K562 (cell line): ENCODE results near the gene GNA14. TPM values are rescaled to one million over a fixed set of nuclear protein-coding genes. Genes with fewer than 3 reads are reported as not detected.

Experiments used
- ATAC-seq: fragments of 200-7000 bp; cut with Tn5 transposase; 3 replicates; pipeline ENCODE4 v1.9.1; 2020; ENCODE audit warnings: moderate library complexity
- BruUV-seq: library from RNA; stranded (reverse); fragments of 400-500 nt; replicated peaks from 2 replicates; lab custom pipeline; 2021; lab: Mats Ljungman, UMichigan
- CTCF ChIA-PET: fragments of 300-600 bp; formaldehyde crosslinking; extraction: SDS; loops from one replicate; lab custom pipeline; 2021; ENCODE audit warnings: low intra/inter-chr PET ratio; lab: Yijun Ruan, JAX
- POLR2A ChIA-PET: fragments of 300-600, 350-650 bp; sonication (Branson Sonifier 250); formaldehyde crosslinking; extraction: SDS; loops from one replicate; lab custom pipeline; 2021; ENCODE audit warnings: antibody characterized with exemption, inconsistent platforms; lab: Yijun Ruan, JAX
- DNase-seq, 4 experiments: peaks; one replicate each; pipeline versions ENCODE4 v3.0.0 to v3.0.0-alpha.2; 2011 to 2018; ENCODE audit warnings: low spot score in 3 of 4, mixed read lengths in 3 of 4; ENCODE audit errors: extremely low read depth in 1 of 4
- FAIRE-seq: peaks from 2 replicates; lab custom pipeline; 2011; peaks lifted over from hg19 to GRCh38; lab: Jason Lieb, UNC
- H2AFZ ChIP-seq: 2 replicates; pipeline ENCODE4 v1.6.0; 2011; ENCODE audit warnings: low read depth, low read length, control low read depth, inconsistent platforms
- H3K27ac ChIP-seq: fragments of 200-600 bp; 3 replicates; pipeline ENCODE4 v1.8.0; 2011; ENCODE audit warnings: low read depth, mild to moderate bottlenecking, control low read depth, inconsistent platforms, low read length, moderate library complexity, mixed read lengths; ENCODE audit errors: extremely low read depth
- H3K27me3 ChIP-seq, 2 experiments: fragments of 300-600 bp in 1 of 2; 2 replicates in 1 of 2; 3 replicates in 1 of 2; pipeline versions ENCODE4 v1.6.0 to v1.8.0; 2011; ENCODE audit warnings: inconsistent platforms in 2 of 2, low read length in 2 of 2, mild to moderate bottlenecking in 1 of 2, mixed read lengths in 1 of 2, moderate library complexity in 1 of 2; ENCODE audit not compliant: control insufficient read depth in 2 of 2, insufficient read depth in 2 of 2
- H3K36me3 ChIP-seq: fragments of 300-600 bp; 3 replicates; pipeline ENCODE4 v1.8.0; 2011; ENCODE audit warnings: mild to moderate bottlenecking, low read length, inconsistent platforms; ENCODE audit not compliant: control insufficient read depth, insufficient read depth
- H3K4me1 ChIP-seq, 2 experiments: fragments of 200-600 bp in 1 of 2; replicated peaks in 1 of 2; 2 replicates in 1 of 2; 3 replicates in 1 of 2; pipeline versions ENCODE4 v1.5.1 to v1.8.0; 2011; ENCODE audit warnings: inconsistent platforms in 2 of 2, low read length in 2 of 2, mild to moderate bottlenecking in 1 of 2, mixed read lengths in 1 of 2, moderate library complexity in 1 of 2; ENCODE audit not compliant: control insufficient read depth in 2 of 2, insufficient read depth in 2 of 2
- H3K4me2 ChIP-seq: 2 replicates; pipeline ENCODE4 v1.6.1; 2011; ENCODE audit warnings: low read length, control low read depth, inconsistent platforms, mixed read lengths; ENCODE audit not compliant: insufficient read depth
- H3K4me3 ChIP-seq: fragments of 200-600 bp; sonication (generic), shearing (Covaris generic); 2 replicates; pipeline ENCODE4 v1.5.1; 2016; ENCODE audit warnings: control low read depth, inconsistent platforms
- H3K79me2 ChIP-seq: fragments of 200-600 bp; 3 replicates; pipeline ENCODE4 v1.8.0; 2011; ENCODE audit warnings: low read length, inconsistent platforms; ENCODE audit not compliant: control insufficient read depth, insufficient read depth
- H3K9ac ChIP-seq, 2 experiments: 2 replicates each; pipeline versions ENCODE4 v1.6.0 to v1.6.1; 2011; ENCODE audit warnings: low read depth in 2 of 2, low read length in 2 of 2, control low read depth in 1 of 2, inconsistent platforms in 1 of 2, mild to moderate bottlenecking in 1 of 2, mixed read lengths in 1 of 2; ENCODE audit not compliant: insufficient read depth in 1 of 2
- H3K9me1 ChIP-seq: one replicate; pipeline ENCODE4 v1.6.0; 2011; ENCODE audit warnings: inconsistent platforms, mild to moderate bottlenecking, low read length, moderate library complexity; ENCODE audit not compliant: control insufficient read depth, insufficient read depth
- H3K9me3 ChIP-seq: replicated peaks from 2 replicates; pipeline ENCODE4 v1.5.1; 2011; ENCODE audit warnings: low read depth, low read length, inconsistent platforms; ENCODE audit not compliant: control insufficient read depth, insufficient read depth
- H4K20me1 ChIP-seq: replicated peaks from 2 replicates; pipeline ENCODE4 v1.6.1; 2011; ENCODE audit warnings: low read length, inconsistent platforms, mixed read lengths; ENCODE audit not compliant: control insufficient read depth, insufficient read depth
- ATF7 ChIP-seq: fragments of 450-650 bp; IDR thresholded peaks from 2 replicates; pipeline ENCODE4 v1.7.1; 2014; ENCODE audit warnings: mild to moderate bottlenecking, moderate library complexity
- CBFB ChIP-seq: sonication (generic); formaldehyde crosslinking; IDR thresholded peaks from 2 replicates; pipeline ENCODE4 v1.4.0; 2020; ENCODE audit warnings: mild to moderate bottlenecking, missing genetic modification reagents
- RBM25 ChIP-seq: fragments of 200-400 bp; formaldehyde crosslinking; IDR thresholded peaks from 2 replicates; pipeline ENCODE4 v1.6.1; 2018; ENCODE audit warnings: low read length, low read depth, moderate library complexity; ENCODE audit not compliant: severe bottlenecking
- ZBTB7A ChIP-seq: IDR thresholded peaks from 2 replicates; pipeline ENCODE4 v1.6.1; 2011; ENCODE audit warnings: low read depth, mild to moderate bottlenecking, low read length, moderate library complexity, borderline replicate concordance; ENCODE audit not compliant: control insufficient read depth
- ZFP30 ChIP-seq: fragments of 250-450 bp; sonication (Bioruptor Pico); IDR thresholded peaks from 2 replicates; pipeline ENCODE4 v1.8.0; 2022; ENCODE audit warnings: moderate library complexity, mild to moderate bottlenecking, inconsistent platforms, borderline replicate concordance
- ZSCAN29 ChIP-seq: fragments of 450-650 bp; IDR thresholded peaks from 2 replicates; pipeline ENCODE4 v1.6.1; 2017
- WGBS: fragments of 100-300 bp; shearing (Covaris generic); methylation state at CpG from one replicate; pipeline ENCODE4 v1.1.6; 2016; ENCODE audit warnings: low coverage, mixed read lengths; ENCODE audit not compliant: insufficient coverage; ENCODE audit errors: missing lambda C conversion rate; 5-methylcytosine and 5-hydroxymethylcytosine counted together
- in situ Hi-C: fragments of 300-500 bp; cut with MboI; formaldehyde crosslinking; loops from 4 replicates; pipeline ENCODE4 v1.15.0; 2018; ENCODE audit warnings: inconsistent platforms, mixed read lengths
- intact Hi-C: fragments of 100-400 bp; cut with micrococcal nuclease; formaldehyde crosslinking; loops from 2 replicates; pipeline ENCODE4 v1.14.2; 2022
- polyA plus RNA-seq, 8 experiments: library from polyadenylated mRNA; depleted of rRNA in 4 of 8; stranded (reverse) in 5 of 8; unstranded in 3 of 8; fragments of >200 nt; fragmentation: Nextera tagmentation in 2 of 8; fragmentation: Illumina TruSeq in 1 of 8; extraction: Ambion mirVana in 2 of 8; extraction: Trizol in 1 of 8; gene quantifications; 2 replicates each; pipeline versions ENCODE4 v1.2.1 to v1.2.3, GENCODE V29; 2011 to 2014; ENCODE audit warnings: inconsistent platforms in 1 of 8, missing spikeins in 1 of 8
- total RNA-seq, 7 experiments: library from RNA; depleted of rRNA in 6 of 7; stranded (reverse); fragments of >200 nt in 6 of 7; fragmentation: Illumina TruSeq in 2 of 7; extraction: Trizol in 2 of 7; gene quantifications; 2 replicates each; pipeline versions ENCODE4 v1.2.1 to v1.2.3, GENCODE V29; 2011 to 2021; ENCODE audit warnings: low replicate concordance in 1 of 7

The GNA14 gene
- total and polyA plus RNA-seq, 9 of the 15 experiments (the other 6 are each of a cell fraction or from before 2014, with no cell fraction given), result 0.03 to 0.11 (median 0.03) TPM; not detected in 6

- intact Hi-C loops (no loop called here), in situ Hi-C loops (no loop called here)
- Histone ChIP-seq H3K9ac (no peak overlapping the region), H3K4me2 (no peak overlapping the region), H3K27ac (no peak overlapping the region), H3K4me3 (no peak overlapping the region), H3K79me2 (no peaks in the 10 kb centered on the region), H3K27me3 (peaks cover 0 to 4% of the 10 kb centered on the region in 2 experiments; a peak in 1 of 5 replicates), H4K20me1 (no peaks in the 10 kb centered on the region), H2AFZ (no peak overlapping the region), H3K9me1 (no peaks in the 10 kb centered on the region), H3K9me3 (no peaks in the 10 kb centered on the region), H3K36me3 (no peaks in the 10 kb centered on the region), H3K4me1 (no peaks in the 10 kb centered on the region)
- FAIRE-seq, result no peak
- 93% methylated on average over 3 of the region's 3 CpGs for WGBS
- no peak for DNase-seq
- TF ChIP-seq ATF7, result no peak
- TF ChIP-seq ZBTB7A, result no peak
- no peak for TF ChIP-seq ZSCAN29
- no peak for TF ChIP-seq CBFB
- no peak for TF ChIP-seq RBM25
- POLR2A ChIA-PET, result interaction anchor here (0.6 kb wide), 1 partner anchor 1386 kb away, joined by 5 read pairs; no protein-coding TSS in a partner anchor
- CTCF ChIA-PET, result no interaction called here
- BruUV-seq, result no TSS peak
- no peak for ATAC-seq
These were observed 225.2 kb downstream of the GNA14 start for GRCh38 chr9:77422969-77423368.

- Histone ChIP-seq H3K4me1 (no peaks in the 10 kb centered on the region), H3K9me1 (no peaks in the 10 kb centered on the region), H3K9me3 (no peaks in the 10 kb centered on the region), H3K36me3 (no peaks in the 10 kb centered on the region), H3K9ac (no peak overlapping the region), H4K20me1 (no peaks in the 10 kb centered on the region), H3K4me2 (no peak overlapping the region), H3K4me3 (no peak overlapping the region), H3K27me3 (no peaks in the 10 kb centered on the region), H3K79me2 (no peaks in the 10 kb centered on the region), H3K27ac (no peak overlapping the region), H2AFZ (no peak overlapping the region)
- CTCF ChIA-PET, result no interaction called here
- POLR2A ChIA-PET, result no interaction called here
- no peak for DNase-seq
- WGBS, result 73% methylated on average over 8 of the region's 10 CpGs
- intact Hi-C loops (no loop called here), in situ Hi-C loops (no loop called here)
- ATAC-seq, result no peak
- BruUV-seq, result no TSS peak
- no peak for TF ChIP-seq ZFP30 (CRISPR knock-in tag)
- FAIRE-seq, result no peak
These were observed 226.4 kb downstream of the GNA14 start for GRCh38 chr9:77421506-77422265.
